ENCODE results near the gene PPM1G. TPM values are rescaled to one million over a fixed set of nuclear protein-coding genes. Genes with fewer than 3 reads are reported as not detected.

PPM1G gene
- total RNA-seq, 2 donors from 2014 or later: 36.3 to 49.4 TPM

GRCh38 chr2:27350106-27350693 lies 59.2 kb downstream of the PPM1G start:
- intact Hi-C loops (cut with DNase I): no loop called here
- Histone ChIP-seq H3K27me3 (no peaks in the 10 kb centered on the region), H3K36me3 (replicated peaks in 1 of 2; ENCODE audit: insufficient read depth in 1 of 2, low read depth in 2 of 2) (no peaks in the 10 kb centered on the region), H3K27ac (no peak overlapping the region), H3K9me3 (no peaks in the 10 kb centered on the region), H3K4me1 (peaks cover 27% of the 10 kb centered on the region), H3K4me3 (no peak overlapping the region)
- TF ChIP-seq POLR2A (IDR thresholded peaks at IDR 0.05): no peak
- no peak for TF ChIP-seq CTCF (IDR thresholded peaks at IDR 0.05)
- WGBS, 2 donors: 46 to 51% methylated on average over 7 of the region's 7 CpGs
- peak in 1 of 4 donors; percentile 20 for DNase-seq
- ATAC-seq: no peak

- no peaks in the 10 kb centered on the region for H3K27me3 ChIP-seq
- H3K9me3 ChIP-seq: no peaks in the 10 kb centered on the region
- no peak overlapping the region for H3K4me3 ChIP-seq
- no peak for TF ChIP-seq CTCF (IDR thresholded peaks at IDR 0.05)
- no peak for TF ChIP-seq POLR2A (IDR thresholded peaks at IDR 0.05)
- H3K4me1 ChIP-seq: peaks cover 8% of the 10 kb centered on the region
- WGBS, 2 donors: 94% methylated on average over 2 of the region's 2 CpGs; no CpG with 5 or more reads in 1 of the 2 donors
- DNase-seq (no peak), ATAC-seq (no peak)
- H3K36me3 ChIP-seq (replicated peaks in 1 of 2; ENCODE audit: insufficient read depth in 1 of 2, low read depth in 2 of 2): peaks cover 0 to 3% of the 10 kb centered on the region in 2 donors
- intact Hi-C loops (cut with DNase I): no loop called here
- H3K27ac ChIP-seq: no peak overlapping the region
Observed at GRCh38 chr2:27347641-27348040, 61.8 kb downstream of the PPM1G start.

- no peak for DNase-seq
- H3K36me3 ChIP-seq (replicated peaks in 1 of 2; ENCODE audit: insufficient read depth in 1 of 2, low read depth in 2 of 2): peaks cover 11 to 50% of the 10 kb centered on the region in 2 donors
Observed at GRCh38 chr2:27336173-27336572, 73.2 kb downstream of the PPM1G start.

DNA sequence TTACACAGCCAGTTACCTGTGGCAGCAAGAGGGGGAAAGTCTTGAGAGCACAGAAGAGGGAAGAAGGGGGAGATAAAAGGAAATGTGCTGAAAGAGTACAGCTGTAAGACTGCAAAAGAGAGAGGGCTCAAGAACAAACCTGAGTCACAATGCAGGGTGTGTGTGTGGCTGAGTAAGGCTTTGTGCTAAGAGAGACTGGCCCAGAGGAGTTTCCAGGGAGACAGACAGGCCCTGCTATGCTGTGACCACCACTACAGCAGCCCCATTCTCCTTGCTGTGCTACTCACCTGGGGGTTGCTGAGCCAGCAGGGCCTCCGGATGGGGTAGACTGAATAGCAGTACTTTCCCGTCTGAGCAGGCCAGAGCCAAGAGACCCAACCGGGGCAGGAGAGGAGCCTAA lies 74.1 kb downstream of the PPM1G start:
- no peaks in the 10 kb centered on the region for H3K9me3 ChIP-seq
- no peaks in the 10 kb centered on the region for H3K27me3 ChIP-seq
- H3K4me3 ChIP-seq: no peak overlapping the region
- H3K4me1 ChIP-seq: no peaks in the 10 kb centered on the region
- H3K27ac ChIP-seq: no peak overlapping the region
- intact Hi-C loops (cut with DNase I): no loop called here
- no peak for ATAC-seq
- WGBS, 2 donors: 83 to 96% methylated on average over 1 to 3 of the region's 3 CpGs
- no peak for DNase-seq
- no peak for TF ChIP-seq POLR2A (IDR thresholded peaks at IDR 0.05)
- no peak for TF ChIP-seq CTCF (IDR thresholded peaks at IDR 0.05)
- peaks cover 11 to 43% of the 10 kb centered on the region in 2 donors for H3K36me3 ChIP-seq (replicated peaks in 1 of 2; ENCODE audit: insufficient read depth in 1 of 2, low read depth in 2 of 2)

More at GRCh38 chr2:27336173-27336572, 73.2 kb downstream of the PPM1G start:
- Histone ChIP-seq H3K4me1 (no peaks in the 10 kb centered on the region), H3K27me3 (no peaks in the 10 kb centered on the region), H3K9me3 (no peaks in the 10 kb centered on the region), H3K27ac (no peak overlapping the region), H3K4me3 (no peak overlapping the region)
- no peak for ATAC-seq
- intact Hi-C loops (cut with DNase I): no loop called here
- WGBS, 2 donors: 94 to 95% methylated on average over 7 of the region's 7 CpGs
- TF ChIP-seq CTCF (IDR thresholded peaks at IDR 0.05): no peak
- TF ChIP-seq POLR2A (IDR thresholded peaks at IDR 0.05): no peak

Other genes with a start within 250 kb of the PPM1G start
- 10 to 100 TPM; 69.2 to 75.0 TPM for gene ATRAID, start 197.6 kb downstream of the PPM1G start, total RNA-seq
- gene SLC5A6, start 197.3 kb downstream of the PPM1G start, total RNA-seq: 10 to 100 TPM; 17.4 to 34.6 TPM
- 10 to 100 TPM; 18.4 to 36.9 TPM for gene CAD, start 192.2 kb downstream of the PPM1G start, total RNA-seq
- gene SLC30A3, start 146.5 kb downstream of the PPM1G start, total RNA-seq: not detected
- gene DNAJC5G, start 134.2 kb downstream of the PPM1G start, total RNA-seq: 1 to 10 TPM in 1 of 2 donors, not detected in 1; 1.3 TPM
- gene TRIM54, start 127.2 kb downstream of the PPM1G start, total RNA-seq: under 1 TPM in 1 of 2 donors, not detected in 1; 0.26 TPM
- gene UCN, start 101.1 kb downstream of the PPM1G start, total RNA-seq: 1 to 10 TPM in 1 of 2 donors, not detected in 1; 2.9 TPM
- 10 to 100 TPM; 56.7 to 64.3 TPM for gene MPV17, start 86.5 kb downstream of the PPM1G start, total RNA-seq
- 10 to 100 TPM; 26.2 to 73.2 TPM for gene GTF3C2, start 52.8 kb downstream of the PPM1G start, total RNA-seq
- gene EIF2B4, start 39.3 kb downstream of the PPM1G start, total RNA-seq: 10 to 100 TPM; 24.9 to 39.2 TPM
- gene SNX17, start 39.0 kb downstream of the PPM1G start, total RNA-seq: 10 to 100 TPM; 50.4 to 70.8 TPM
- gene ZNF513, start 28.9 kb downstream of the PPM1G start, total RNA-seq: 10 to 100 TPM; 11.7 to 22.1 TPM
- 10 to 100 TPM; 34.2 to 36.6 TPM for gene NRBP1, start 19.0 kb upstream of the PPM1G start, total RNA-seq
- gene KRTCAP3, start 32.8 kb upstream of the PPM1G start, total RNA-seq: 10 to 100 TPM; 11.9 to 25.2 TPM
- 10 to 100 TPM; 14.3 to 41.2 TPM for gene IFT172, start 80.2 kb upstream of the PPM1G start, total RNA-seq
- gene FNDC4, start 85.6 kb upstream of the PPM1G start, total RNA-seq: 10 to 100 TPM; 10.4 to 20.8 TPM
- 1 to 10 TPM in 1 of 2 donors, not detected in 1; 1.6 TPM for gene GCKR, start 87.2 kb upstream of the PPM1G start, total RNA-seq
- 10 to 100 TPM; 11.9 to 63.3 TPM for gene ZNF512, start 173.5 kb upstream of the PPM1G start, total RNA-seq
- gene CCDC121, start 219.4 kb upstream of the PPM1G start, total RNA-seq: 1 to 10 TPM; 1.3 to 2.1 TPM
- 10 to 100 TPM in 1 of 2 donors, 1 to 10 TPM in 1; 9.9 to 17.9 TPM for gene GPN1, start 219.5 kb upstream of the PPM1G start, total RNA-seq